ENCODE measurements around the gene ZP2. TPM values are rescaled to one million over a fixed set of nuclear protein-coding genes. Genes with fewer than 3 reads are reported as not detected.
"Not testable (repeated sequence)": the region's sequence is repeated elsewhere in the genome, so short reads cannot be mapped to it uniquely, and the experiment has no call there.

ZP2 gene
- not detected for total RNA-seq

DNA sequence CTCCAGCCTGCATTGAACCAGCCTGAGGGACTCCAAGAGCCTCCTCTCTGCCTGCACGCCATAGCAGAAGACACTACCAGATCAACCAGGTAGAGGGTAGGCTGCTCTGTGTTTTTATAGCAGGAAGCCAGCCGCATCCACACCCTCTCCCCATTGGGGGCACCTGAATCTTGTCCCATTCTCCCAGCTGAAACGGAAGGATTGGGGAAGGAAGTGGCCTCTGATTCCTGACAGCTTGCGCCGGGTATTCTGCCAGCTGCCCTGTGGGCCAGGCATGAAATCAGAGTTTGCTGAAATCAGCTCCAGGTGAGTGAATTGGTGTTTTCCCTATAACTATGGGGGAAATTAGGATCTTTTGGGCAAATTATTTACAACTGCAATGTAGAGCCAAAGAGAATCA, at the start of gene ZP2:
TSS of gene ZP2 (minus strand) at position 89 of the 400 bp plus-strand sequence. CDS start at position 62, 27 bp downstream.
- CTCF ChIA-PET: interaction anchor here (0.7 kb wide), 1 partner anchor 49 kb away, joined by 3 read pairs; no protein-coding TSS in a partner anchor
- POLR2A ChIA-PET: no interaction called here

DNA sequence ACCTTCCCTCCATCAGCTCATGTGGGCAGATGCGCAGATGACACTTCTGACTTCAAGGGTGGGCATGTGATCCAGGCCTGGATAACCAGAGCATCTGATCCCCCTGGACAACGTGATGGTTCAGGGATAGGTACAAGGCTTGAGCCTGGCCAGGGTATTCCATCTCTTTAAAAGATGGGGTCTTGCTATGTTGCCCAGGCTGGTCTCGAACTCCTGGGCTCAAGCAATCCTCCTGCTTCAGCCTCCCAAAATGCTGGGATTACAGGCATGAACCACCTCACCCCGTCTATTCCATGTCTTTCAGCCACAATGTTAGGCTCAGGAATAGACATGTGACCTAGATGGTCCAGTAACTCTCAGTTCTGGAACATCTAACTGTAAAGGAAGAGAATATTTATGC, 45.9 kb upstream of the ZP2 start:
- CTCF ChIA-PET: interaction anchor here (0.6 kb wide), 1 partner anchor 9 kb away, joined by 3 read pairs; no protein-coding TSS in a partner anchor
- POLR2A ChIA-PET: no interaction called here

DNA sequence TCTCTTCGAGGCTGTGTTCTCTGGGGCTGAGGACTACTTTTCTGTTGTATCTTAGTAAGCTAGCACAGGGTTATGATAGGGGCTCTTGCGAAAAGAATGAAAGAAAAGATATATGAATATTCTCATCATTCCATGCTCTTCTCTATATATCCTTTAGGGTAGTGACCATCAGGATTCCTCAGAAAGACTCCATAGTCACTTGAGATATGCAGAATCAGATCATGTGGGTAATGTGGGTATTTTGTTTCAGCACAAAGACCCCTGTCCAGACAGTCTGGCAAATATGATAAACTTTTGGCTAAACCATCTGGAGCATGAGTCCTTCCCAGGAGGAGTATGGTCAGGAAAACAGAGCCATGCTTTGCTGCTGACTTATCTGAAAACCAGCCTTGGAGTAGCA, 45.3 kb upstream of the ZP2 start:
- ChIA-PET POLR2A (no interaction called here), CTCF (no interaction called here)

- ChIA-PET POLR2A (no interaction called here), CTCF (interaction anchor here (0.6 kb wide), 1 partner anchor 1390 kb away, joined by 3 read pairs; no protein-coding TSS in a partner anchor)
These were observed 42.1 kb upstream of the ZP2 start for GRCh38 chr16:21253470-21253869.

- CTCF ChIA-PET: no interaction called here
These were observed 38.9 kb upstream of the ZP2 start for GRCh38 chr16:21250072-21250923.

DNA sequence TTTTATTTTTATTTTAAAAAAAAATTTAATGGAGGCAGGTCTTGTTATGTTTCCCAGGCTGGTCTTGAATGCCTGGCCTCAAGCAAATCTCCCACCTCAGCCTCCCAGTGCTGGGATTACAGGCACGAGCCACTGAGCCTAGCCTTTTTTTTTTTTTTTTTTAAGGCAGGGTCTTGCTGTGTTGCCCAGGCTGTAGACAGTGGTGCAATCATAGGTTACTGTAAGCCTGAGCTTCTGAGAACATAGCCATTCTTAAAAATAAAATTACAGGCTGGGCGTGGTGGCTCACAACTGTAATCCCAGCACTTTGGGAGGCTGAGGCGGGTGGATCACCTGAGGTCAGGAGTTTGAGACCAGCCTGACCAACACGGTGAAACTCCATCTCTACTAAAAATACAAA, 36.8 kb upstream of the ZP2 start:
- CTCF ChIA-PET: interaction anchor here (0.7 kb wide), 1 partner anchor 10 kb away, joined by 3 read pairs; no protein-coding TSS in a partner anchor
- POLR2A ChIA-PET: not testable (repeated sequence)

More at GRCh38 chr16:21250072-21250923, 38.9 kb upstream of the ZP2 start:
- POLR2A ChIA-PET: no interaction called here

DNA sequence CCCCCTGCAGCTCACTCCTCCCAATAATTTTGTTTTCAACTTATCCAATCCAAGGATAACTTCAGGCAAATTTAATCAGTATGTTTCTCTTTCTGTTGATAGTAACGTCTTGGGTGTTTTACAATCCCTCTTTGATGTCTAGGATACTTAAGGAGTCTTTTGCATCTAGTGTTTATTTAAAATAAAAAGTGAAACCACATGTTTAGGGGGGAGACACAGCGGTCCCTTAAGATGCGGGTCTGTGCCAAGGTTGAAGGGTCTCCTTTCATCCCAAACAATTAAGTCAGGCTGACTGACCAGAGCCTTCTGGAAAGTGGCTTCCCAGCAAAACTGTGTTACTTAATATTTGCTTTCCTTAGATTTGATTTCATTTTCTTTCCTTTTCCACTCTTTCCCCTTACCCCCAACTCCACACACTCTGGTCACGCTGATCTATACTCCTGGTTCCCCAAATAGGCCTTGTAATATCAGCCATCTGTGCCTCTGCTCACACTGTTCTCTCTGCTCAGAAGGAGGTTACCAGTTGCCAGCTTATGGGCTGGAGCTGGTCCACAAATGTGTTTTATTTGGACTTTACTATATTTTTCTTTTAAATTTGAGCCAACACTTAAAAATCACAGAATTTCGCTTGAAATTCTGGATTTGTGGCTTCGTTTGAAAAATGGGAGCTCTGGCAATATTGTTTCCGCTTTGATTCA, 33.3 kb upstream of the ZP2 start:
- ChIA-PET POLR2A (no interaction called here), CTCF (no interaction called here)

DNA sequence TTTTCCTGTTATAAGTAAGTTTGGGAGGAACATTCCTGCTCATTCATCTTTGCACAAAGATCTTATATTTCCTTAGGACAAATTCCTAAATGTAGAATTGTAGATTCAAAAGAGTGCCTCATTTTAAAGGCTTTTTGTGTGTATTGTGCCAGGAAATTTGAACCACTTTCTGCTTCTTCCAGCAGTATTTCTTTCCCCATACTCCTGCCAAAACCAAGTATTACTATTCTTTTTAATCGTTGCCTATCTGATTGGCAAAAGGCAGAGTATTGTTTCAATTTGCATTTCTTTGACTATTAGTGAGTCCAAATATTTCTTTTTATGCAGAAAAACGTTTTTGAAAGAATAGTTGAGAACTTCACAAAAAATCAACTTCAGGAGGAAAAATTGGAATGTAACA, 31.4 kb upstream of the ZP2 start:
- ChIA-PET CTCF (no interaction called here), POLR2A (no interaction called here)

- ChIA-PET CTCF (no interaction called here), POLR2A (no interaction called here)
These were observed 28.3 kb upstream of the ZP2 start for GRCh38 chr16:21239646-21240045.

GRCh38 chr16:21236831-21237230, 25.5 kb upstream of the ZP2 start:
- CTCF ChIA-PET: no interaction called here
- POLR2A ChIA-PET: no interaction called here

GRCh38 chr16:21235199-21235585, 23.8 kb upstream of the ZP2 start:
- POLR2A ChIA-PET: no interaction called here
- CTCF ChIA-PET: no interaction called here

DNA sequence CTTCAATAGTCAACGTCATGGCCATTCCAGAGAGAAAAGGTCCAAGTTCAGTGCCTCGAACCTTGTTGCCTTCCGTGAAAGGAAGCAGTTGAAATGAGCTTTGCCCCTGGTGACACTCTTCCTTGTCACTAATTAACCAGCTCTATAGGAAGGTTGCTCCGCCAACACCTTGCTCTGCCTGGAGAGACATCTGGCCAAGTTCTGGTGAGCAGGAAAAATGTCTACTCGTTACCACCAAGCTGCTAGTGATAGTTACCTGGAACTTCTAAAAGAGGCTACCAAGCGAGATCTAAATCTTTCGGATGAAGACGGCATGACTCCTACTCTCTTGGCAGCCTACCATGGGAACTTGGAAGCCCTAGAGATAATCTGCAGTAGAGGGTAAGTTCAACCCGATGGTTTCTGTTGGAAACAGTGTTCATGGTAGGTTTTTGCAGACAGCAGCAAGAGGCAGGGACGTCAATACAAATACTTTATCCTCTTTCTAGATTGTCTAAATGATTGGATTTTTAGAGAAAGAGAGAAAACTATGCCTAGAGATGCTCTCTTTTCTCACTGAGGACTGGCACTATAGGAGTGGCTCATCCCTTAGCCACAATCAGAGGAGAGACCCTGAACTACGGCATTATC, 22.3 kb upstream of the ZP2 start, which contains the start of gene ANKS4B:
TSS of gene ANKS4B (plus strand) at position 179 of the 630 bp plus-strand sequence. CDS start at position 218, 39 bp downstream.
- CTCF ChIA-PET: interaction anchor here (0.6 kb wide), 1 partner anchor 1391 kb away, joined by 3 read pairs; no protein-coding TSS in a partner anchor

GRCh38 chr16:21233045-21233520, 21.7 kb upstream of the ZP2 start:
- ChIA-PET POLR2A (no interaction called here), CTCF (no interaction called here)

More for the DNA sequence above, 22.3 kb upstream of the ZP2 start, which contains the start of gene ANKS4B:
- POLR2A ChIA-PET: no interaction called here

- POLR2A ChIA-PET: no interaction called here
- CTCF ChIA-PET: no interaction called here
These were observed 17.0 kb upstream of the ZP2 start for GRCh38 chr16:21228361-21228872.

GRCh38 chr16:21227866-21228265, 16.5 kb upstream of the ZP2 start:
- CTCF ChIA-PET: no interaction called here
- POLR2A ChIA-PET: no interaction called here

- ChIA-PET POLR2A (no interaction called here), CTCF (no interaction called here)
These were observed 15.4 kb upstream of the ZP2 start for GRCh38 chr16:21226749-21227148.

- POLR2A ChIA-PET: no interaction called here
These were observed 13.4 kb upstream of the ZP2 start for GRCh38 chr16:21224800-21225199.

DNA sequence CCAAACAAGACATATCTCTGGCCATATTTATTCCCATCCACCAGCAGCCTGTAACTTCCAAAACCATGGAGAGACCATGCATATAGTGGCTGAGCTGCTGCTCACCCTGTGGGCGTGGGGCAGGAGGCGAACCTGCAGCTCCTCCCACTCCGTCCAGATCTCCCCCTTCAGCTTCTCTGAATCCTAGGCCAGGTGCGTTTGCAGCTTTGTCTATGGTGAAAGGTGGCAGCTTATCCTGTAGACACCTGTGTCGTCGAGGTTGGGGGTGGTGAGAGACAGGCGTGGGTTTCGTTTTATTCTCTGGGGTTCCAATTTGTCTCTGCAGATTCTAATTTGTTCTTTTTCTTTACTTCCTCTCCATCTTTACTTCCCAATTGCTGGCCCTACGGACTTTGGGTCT, 12.4 kb upstream of the ZP2 start:
- CTCF ChIA-PET: no interaction called here

More at GRCh38 chr16:21224800-21225199, 13.4 kb upstream of the ZP2 start:
- CTCF ChIA-PET: no interaction called here

DNA sequence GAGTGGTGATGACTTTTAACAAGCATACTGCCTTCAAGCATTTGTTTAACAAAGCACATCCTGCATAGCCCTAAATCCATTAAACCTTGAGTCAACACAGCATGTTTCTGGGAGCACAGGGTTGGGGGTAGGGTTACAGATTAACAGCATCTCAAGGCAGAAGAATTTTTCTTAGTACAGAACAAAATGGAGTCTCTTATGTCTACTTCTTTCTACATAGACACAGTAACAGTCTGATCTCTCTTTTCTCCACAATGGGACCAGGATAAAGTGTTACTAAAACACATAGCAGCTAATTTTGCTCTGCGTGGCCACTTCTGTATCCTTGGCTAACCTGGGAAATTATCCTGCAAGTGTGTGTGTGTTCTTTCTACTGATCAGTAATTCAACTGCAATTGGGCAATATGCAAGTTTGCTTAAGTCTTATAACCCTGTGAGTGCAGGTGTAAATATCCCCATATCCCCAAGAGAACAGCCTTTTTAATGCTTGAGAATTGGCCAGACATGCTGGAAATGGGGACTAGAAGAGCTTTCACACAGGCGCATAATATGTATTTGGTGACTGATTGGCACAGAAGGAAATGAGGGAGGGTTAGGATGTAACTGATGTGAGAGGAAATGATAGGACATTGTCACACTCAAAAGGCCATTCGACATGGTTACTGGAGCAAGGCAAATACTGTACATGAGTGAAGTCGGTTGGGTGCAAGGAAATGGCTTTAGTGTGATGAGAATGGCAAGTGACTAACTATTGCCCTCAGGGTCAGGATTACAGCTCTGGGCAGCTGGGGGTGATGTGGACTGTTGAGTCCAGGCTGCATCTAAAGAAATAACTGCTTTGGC, 11.3 kb upstream of the ZP2 start:
- CTCF ChIA-PET: no interaction called here
- POLR2A ChIA-PET: no interaction called here

More for the DNA sequence above, 12.4 kb upstream of the ZP2 start:
- POLR2A ChIA-PET: no interaction called here
